Small intestine (tissue), 7 donors: ENCODE measurements around the gene NAV2. TPM values are rescaled to one million over a fixed set of nuclear protein-coding genes. Genes with fewer than 3 reads are reported as not detected.

Experiments
- DNase-seq, 2 donors: peaks; one replicate each; pipeline versions ENCODE4 v3.0.0 to v3.0.0-alpha.2; 2013
- FAIRE-seq: peaks from 2 replicates; lab custom pipeline; 2012; peaks lifted over from hg19 to GRCh38; lab: Jason Lieb, UNC
- H3K27ac ChIP-seq, 3 donors: one replicate each; pipeline ENCODE4 v1.5.1; 2013; ENCODE audit warnings: low read length in 2 of 3, mild to moderate bottlenecking in 2 of 3, control low read depth in 1 of 3, inconsistent platforms in 1 of 3, low read depth in 1 of 3, moderate library complexity in 1 of 3
- H3K27me3 ChIP-seq, 3 donors: one replicate each; pipeline ENCODE4 v1.6.1; 2013; ENCODE audit warnings: low read length in 3 of 3, inconsistent platforms in 1 of 3; ENCODE audit not compliant: control insufficient read depth in 3 of 3, insufficient read depth in 3 of 3
- H3K36me3 ChIP-seq, 3 donors: one replicate each; pipeline ENCODE4 v1.6.1; 2013; ENCODE audit warnings: low read length in 3 of 3, inconsistent platforms in 1 of 3, low read depth in 1 of 3, mild to moderate bottlenecking in 1 of 3, moderate library complexity in 1 of 3; ENCODE audit not compliant: control insufficient read depth in 3 of 3, insufficient read depth in 2 of 3
- H3K4me1 ChIP-seq, 3 donors: one replicate each; pipeline ENCODE4 v1.6.1; 2013; ENCODE audit warnings: low read length in 2 of 3, inconsistent platforms in 1 of 3, low read depth in 1 of 3, mild to moderate bottlenecking in 1 of 3, moderate library complexity in 1 of 3; ENCODE audit not compliant: control insufficient read depth in 3 of 3, insufficient read depth in 2 of 3
- H3K4me3 ChIP-seq, 3 donors: one replicate each; pipeline ENCODE4 v1.5.1; 2013; ENCODE audit warnings: low read length in 3 of 3, control low read depth in 1 of 3, inconsistent platforms in 1 of 3, low read depth in 1 of 3, mild to moderate bottlenecking in 1 of 3, moderate library complexity in 1 of 3
- H3K9me3 ChIP-seq, 2 donors: one replicate each; pipeline ENCODE4 v1.6.1; 2013; ENCODE audit warnings: low read depth in 1 of 2, low read length in 1 of 2; ENCODE audit not compliant: control insufficient read depth in 2 of 2, insufficient read depth in 1 of 2
- WGBS, 3 donors: extraction: QIAGEN DNeasy Blood & Tissue Kit; methylation state at CpG; one replicate each; pipeline ENCODE4 v1.1.7; 2013; 5-methylcytosine and 5-hydroxymethylcytosine counted together
- polyA plus RNA-seq, 4 donors: library from polyadenylated mRNA; stranded (reverse) in 3 of 4; unstranded in 1 of 4; fragments of 200-250 nt in 3 of 4; fragments of 120-200 nt in 1 of 4; gene quantifications; one replicate each; pipeline versions ENCODE4 v1.2.1 to v1.2.3, GENCODE V29; 2013
- donor health status: healthy with polysubstance abuse.
- donor health status: control.
- donor health status: control.
- donor health status: Bipolar disorder and iron deficiency.
- donor health status: healthy.

Gene NAV2
- polyA plus RNA-seq, 4 donors = 1.6 to 6.5 (median 3.6) TPM

DNA sequence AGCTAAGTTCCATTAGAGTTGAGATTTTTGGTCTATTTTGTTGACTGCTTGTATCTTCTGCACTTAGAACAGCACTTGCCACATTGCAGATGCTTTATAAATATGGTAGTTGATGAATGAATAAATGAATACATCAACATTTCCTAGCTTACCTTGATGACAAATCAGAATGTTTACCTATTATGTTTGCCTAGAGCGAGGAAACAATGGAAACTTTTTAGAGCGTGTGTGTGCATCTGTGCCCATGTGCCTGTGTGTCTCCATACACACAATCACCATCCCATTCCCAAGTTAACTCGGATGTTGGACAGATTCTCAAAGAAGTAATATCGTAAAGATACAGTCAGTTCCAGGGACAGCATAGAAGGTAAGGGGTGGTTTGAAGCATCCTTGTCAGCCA is 308.6 kb downstream of the NAV2 start:
- H3K9me3 ChIP-seq = no peaks in the 10 kb centered on the region
- DNase-seq (no peak), FAIRE-seq (no peak)
- 83 to 87% (median 83%) methylated on average over 4 of the region's 4 CpGs for WGBS, 3 donors
- H3K27ac ChIP-seq = no peak overlapping the region
- H3K4me3 ChIP-seq = no peak overlapping the region
- no peaks in the 10 kb centered on the region for H3K27me3 ChIP-seq
- peaks cover 0 to 3% (median 0%) of the 10 kb centered on the region in 3 donors for H3K36me3 ChIP-seq
- H3K4me1 ChIP-seq = peaks cover 0 to 37% (median 2%) of the 10 kb centered on the region in 3 donors

DNA sequence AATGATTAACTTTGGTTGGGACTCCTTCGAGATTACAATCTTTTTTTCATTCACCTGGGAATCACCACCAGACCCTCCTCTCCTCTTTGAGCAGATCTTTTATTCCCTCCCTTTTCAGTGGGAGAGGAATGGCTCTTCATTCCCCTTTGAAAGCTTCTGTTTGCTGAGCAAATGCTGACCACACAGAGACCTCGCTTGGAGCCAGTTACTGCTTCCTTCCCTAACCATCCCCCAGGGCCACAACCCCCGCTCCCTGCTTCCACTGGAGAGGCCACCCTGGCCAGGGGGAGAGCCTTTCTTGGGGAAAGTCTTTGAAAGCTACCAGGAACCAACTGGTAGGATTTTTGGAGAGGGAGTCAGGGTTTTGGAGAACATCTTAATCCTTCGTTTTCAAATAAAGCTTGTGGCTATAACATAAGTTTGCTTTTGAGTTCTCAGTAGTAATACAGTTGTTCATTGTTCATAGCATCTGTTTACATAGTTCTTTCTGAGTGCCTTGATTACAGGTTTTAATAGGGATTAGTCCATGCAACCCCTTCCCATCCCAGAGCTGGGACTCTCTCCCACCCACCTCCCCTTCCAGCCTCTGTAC is 309.2 kb downstream of the NAV2 start:
- DNase-seq = no peak
- WGBS, 3 donors = 65 to 73% (median 72%) methylated on average over 4 of the region's 4 CpGs
- Histone ChIP-seq H3K4me3 (no peak overlapping the region), H3K36me3 (peaks cover 0 to 3% (median 0%) of the 10 kb centered on the region in 3 donors), H3K9me3 (no peaks in the 10 kb centered on the region), H3K27ac (no peak overlapping the region), H3K27me3 (no peaks in the 10 kb centered on the region), H3K4me1 (peaks cover 0 to 38% (median 2%) of the 10 kb centered on the region in 3 donors)
- FAIRE-seq = no peak

DNA sequence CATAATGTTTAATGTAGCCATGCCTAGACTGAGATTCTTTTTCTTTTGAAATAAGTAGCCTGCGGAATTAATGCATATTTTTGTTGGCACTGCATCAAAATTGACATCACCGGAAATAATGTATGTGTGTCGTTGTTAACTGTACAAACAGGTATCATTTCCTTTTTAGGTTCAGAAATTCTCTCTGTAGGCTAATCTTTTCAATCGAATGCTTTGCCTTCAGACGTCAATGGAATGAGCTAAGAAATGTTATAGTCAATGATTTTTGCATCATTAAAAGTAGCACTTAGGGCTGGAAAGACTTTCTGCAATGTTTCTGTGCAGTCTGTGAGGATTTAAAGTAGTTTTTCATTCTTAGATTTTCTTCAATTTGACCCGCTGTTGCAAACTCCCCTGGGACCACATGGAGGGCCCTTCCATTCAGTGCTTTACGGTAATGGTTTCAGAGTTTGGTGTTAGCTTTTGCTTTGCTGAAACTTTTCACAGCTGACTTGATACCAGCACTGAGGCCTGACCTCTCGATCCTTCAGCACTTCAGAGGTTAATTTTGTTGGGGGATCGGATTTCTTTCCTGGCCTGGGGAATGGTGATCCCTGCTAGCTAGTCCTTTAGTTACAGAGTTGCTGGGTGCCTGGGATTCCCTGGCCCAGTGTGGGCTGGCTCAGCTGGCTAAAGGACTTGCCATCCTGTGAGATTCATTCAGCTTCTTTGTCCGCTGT is 309.9 kb downstream of the NAV2 start:
- no peak overlapping the region for H3K27ac ChIP-seq
- WGBS, 3 donors = 62 to 85% (median 75%) methylated on average over 10 of the region's 10 CpGs
- FAIRE-seq (no peak), DNase-seq (peak in 1 of 2 donors; percentile 43)
- H3K4me3 ChIP-seq = no peak overlapping the region
- no peaks in the 10 kb centered on the region for H3K9me3 ChIP-seq
- no peaks in the 10 kb centered on the region for H3K27me3 ChIP-seq
- peaks cover 0 to 45% (median 2%) of the 10 kb centered on the region in 3 donors for H3K4me1 ChIP-seq
- peaks cover 0 to 3% (median 0%) of the 10 kb centered on the region in 3 donors for H3K36me3 ChIP-seq

DNA sequence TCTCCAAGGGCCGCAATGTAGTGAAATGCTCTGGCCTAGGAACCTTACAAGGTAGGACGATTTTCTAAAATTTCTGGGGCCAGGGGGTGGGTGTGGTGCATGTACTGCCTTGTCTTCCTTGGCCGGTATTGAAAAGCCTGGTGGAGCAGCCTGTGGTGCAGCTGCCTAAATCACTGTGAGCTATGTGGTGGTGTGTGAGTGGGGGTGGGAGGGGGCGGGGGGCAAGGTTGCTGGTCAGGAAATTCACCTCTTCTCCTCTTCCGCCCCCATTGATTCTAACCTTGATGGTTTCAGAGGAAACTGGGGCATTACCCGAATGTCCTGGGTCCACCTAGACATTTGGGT is 310.4 kb downstream of the NAV2 start:
- Histone ChIP-seq H3K9me3 (no peaks in the 10 kb centered on the region), H3K27me3 (no peaks in the 10 kb centered on the region), H3K36me3 (peaks cover 0 to 3% (median 0%) of the 10 kb centered on the region in 3 donors), H3K27ac (no peak overlapping the region), H3K4me1 (peaks cover 0 to 50% (median 2%) of the 10 kb centered on the region in 3 donors), H3K4me3 (no peak overlapping the region)
- FAIRE-seq (no peak), DNase-seq (no peak)
- WGBS, 3 donors = 77 to 91% (median 80%) methylated on average over 6 of the region's 6 CpGs

DNA sequence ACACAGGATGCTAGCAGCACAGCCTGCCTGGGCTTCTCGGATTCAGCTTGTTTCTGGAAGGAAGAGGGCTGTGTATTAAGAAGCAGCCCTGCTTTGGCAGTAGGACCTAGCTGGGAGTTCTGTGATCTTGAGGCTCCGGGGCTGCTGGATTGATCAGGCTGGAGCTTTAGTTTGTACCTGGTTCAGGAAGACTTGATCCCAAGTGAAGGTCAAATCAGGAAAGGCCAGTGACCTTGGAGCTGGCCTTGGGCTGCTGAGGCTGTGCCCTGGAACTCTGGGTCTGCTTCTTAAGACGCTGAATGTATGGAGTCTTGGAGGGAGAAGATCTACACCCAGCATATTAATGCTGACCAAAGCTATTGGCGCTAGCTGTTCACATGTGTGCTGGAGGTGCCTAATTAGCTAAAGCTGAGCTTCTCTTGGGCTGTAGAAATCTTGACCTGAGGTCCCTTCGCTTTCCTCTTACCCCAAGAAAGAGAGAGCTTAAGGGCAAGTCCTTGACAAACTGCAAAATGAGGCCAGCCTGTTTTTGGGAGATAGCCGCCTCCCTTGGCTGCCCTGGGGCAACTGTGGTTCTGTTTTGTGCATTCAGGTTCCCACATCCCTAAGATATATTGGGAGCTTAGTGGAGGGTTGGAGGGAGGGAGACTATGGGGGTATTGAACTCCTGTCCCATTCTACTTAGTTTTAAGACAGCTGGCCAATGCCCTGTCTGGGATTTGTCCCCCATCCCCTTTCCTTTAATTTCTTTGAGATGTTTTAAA is 311.7 kb downstream of the NAV2 start:
- DNase-seq (no peak), FAIRE-seq (no peak)
- WGBS, 3 donors = 88 to 91% (median 88%) methylated on average over 6 of the region's 6 CpGs
- Histone ChIP-seq H3K36me3 (peaks cover 0 to 3% (median 0%) of the 10 kb centered on the region in 3 donors), H3K4me1 (peaks cover 0 to 53% (median 0%) of the 10 kb centered on the region in 3 donors), H3K4me3 (no peak overlapping the region), H3K27ac (no peak overlapping the region), H3K27me3 (no peaks in the 10 kb centered on the region), H3K9me3 (no peaks in the 10 kb centered on the region)

DNA sequence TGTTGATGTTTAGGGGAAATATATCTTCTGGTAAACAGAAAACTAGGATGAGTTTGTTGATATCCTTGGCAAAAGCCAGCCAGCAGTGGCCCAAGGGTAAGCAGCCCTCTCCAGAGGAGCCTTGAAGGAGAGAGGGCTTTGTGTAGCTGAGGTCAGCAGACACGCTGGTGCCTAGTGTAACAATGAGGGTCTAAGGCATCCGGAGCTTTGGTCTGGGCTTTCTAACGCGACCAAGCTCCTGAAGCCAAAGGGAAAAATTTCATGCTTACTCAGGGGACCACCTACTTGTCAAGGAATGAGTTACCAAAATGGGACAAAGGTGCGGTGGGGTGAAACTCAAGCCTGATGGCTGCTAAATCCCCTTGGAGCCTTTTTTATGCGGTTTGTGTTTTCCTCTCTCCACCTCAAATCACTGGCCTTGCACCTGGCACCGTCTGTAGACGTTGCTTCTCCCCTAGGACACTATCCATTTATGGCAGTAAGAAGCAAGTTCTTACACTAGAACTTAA is 312.7 kb downstream of the NAV2 start:
- Histone ChIP-seq H3K27ac (no peak overlapping the region), H3K9me3 (no peaks in the 10 kb centered on the region), H3K4me1 (peaks cover 0 to 46% (median 0%) of the 10 kb centered on the region in 3 donors), H3K36me3 (peaks cover 0 to 3% (median 0%) of the 10 kb centered on the region in 3 donors), H3K4me3 (no peak overlapping the region), H3K27me3 (no peaks in the 10 kb centered on the region)
- FAIRE-seq (no peak), DNase-seq (no peak)
- WGBS, 3 donors = 81 to 87% (median 85%) methylated on average over 8 of the region's 8 CpGs

DNA sequence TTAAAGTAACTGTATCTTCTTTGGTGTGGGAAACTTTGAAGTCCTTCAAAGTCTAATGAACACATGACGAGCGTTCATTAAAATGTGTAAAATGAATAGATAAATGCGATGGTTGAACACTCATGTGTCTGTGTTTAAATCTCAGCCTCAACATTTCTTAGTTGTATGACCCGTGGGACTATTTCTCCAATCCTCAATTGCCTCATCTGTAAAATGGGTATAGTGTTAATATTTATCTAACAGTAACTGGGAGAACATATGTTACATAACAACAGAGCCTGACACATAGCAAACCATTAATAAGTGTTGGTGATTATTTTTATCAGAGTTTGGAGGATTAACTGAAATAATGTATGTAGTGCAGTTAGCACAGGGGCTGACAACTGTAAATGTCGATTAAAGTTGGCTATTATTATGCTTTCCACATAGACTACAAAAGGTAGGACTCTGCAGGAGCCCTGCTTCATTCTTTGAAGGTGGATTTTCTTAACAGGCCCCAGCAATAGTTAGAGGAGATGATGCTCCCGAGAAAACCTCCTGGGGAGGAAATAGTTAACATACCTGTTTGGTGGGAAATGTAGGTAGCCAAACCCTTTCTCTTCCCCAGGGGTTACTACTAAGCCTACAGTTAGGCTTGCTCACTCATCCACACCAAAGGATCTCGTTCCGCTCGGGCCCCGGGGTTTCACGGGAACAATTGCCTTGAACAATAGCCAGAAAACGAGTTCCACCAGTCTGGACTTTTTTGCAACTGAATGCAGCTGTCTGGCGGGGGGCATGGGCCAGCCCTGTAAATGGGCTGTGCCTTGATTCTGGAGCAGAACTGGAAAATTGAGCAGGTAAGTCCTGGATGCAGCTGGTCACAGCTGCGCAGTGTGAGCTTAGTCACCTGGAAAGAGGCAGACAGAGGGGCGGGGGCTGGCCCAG is 314.3 kb downstream of the NAV2 start:
- peak overlapping the region in 1 of 3 donors; percentile 0 for H3K4me3 ChIP-seq
- H3K27ac ChIP-seq = peak overlapping the region in 1 of 3 donors; percentile 30
- DNase-seq = peak; percentile 9 to 62
- H3K36me3 ChIP-seq = peaks cover 0 to 3% (median 0%) of the 10 kb centered on the region in 3 donors
- no peaks in the 10 kb centered on the region for H3K9me3 ChIP-seq
- H3K4me1 ChIP-seq = peaks cover 0 to 49% (median 0%) of the 10 kb centered on the region in 3 donors
- FAIRE-seq = no peak
- H3K27me3 ChIP-seq = no peaks in the 10 kb centered on the region
- WGBS, 3 donors = 37 to 56% (median 47%) methylated on average over 15 of the region's 15 CpGs
